Smooth muscle cell (in vitro differentiated cells): ENCODE data around the gene ALDH5A1. TPM values are rescaled to one million over a fixed set of nuclear protein-coding genes. Genes with fewer than 3 reads are reported as not detected.

Experiments
- DNase-seq: peaks from one replicate; lab custom pipeline; 2025; ENCODE audit not compliant: unreplicated experiment; lab: John Stamatoyannopoulos, UW
- H2AFZ ChIP-seq: fragments of 200-600 bp; sonication (generic); 2 replicates; pipeline ENCODE4 v1.6.0; 2016; ENCODE audit warnings: antibody characterized with exemption, low read depth, mild to moderate bottlenecking
- H3F3A ChIP-seq: fragments of 200-600 bp; sonication (generic); 2 replicates; pipeline ENCODE4 v1.6.0; 2017; ENCODE audit warnings: antibody characterized with exemption, low read depth
- H3K27ac ChIP-seq: fragments of 200-600 bp; sonication (generic); 2 replicates; pipeline ENCODE4 v1.5.1; 2016; ENCODE audit warnings: low read depth, mild to moderate bottlenecking
- H3K27me3 ChIP-seq: fragments of 200-600 bp; sonication (generic); 2 replicates; pipeline ENCODE4 v1.6.1; 2016; ENCODE audit warnings: low read depth, mild to moderate bottlenecking
- H3K36me3 ChIP-seq: fragments of 200-600 bp; sonication (generic); 2 replicates; pipeline ENCODE4 v1.5.1; 2016; ENCODE audit warnings: low read depth
- H3K4me1 ChIP-seq: fragments of 200-600 bp; sonication (generic); 2 replicates; pipeline ENCODE4 v1.5.1; 2016; ENCODE audit warnings: low read depth
- H3K4me2 ChIP-seq: fragments of 200-600 bp; sonication (generic); 2 replicates; pipeline ENCODE4 v1.6.0; 2016; ENCODE audit warnings: mild to moderate bottlenecking
- H3K4me3 ChIP-seq: fragments of 200-600 bp; sonication (generic); 2 replicates; pipeline ENCODE4 v1.5.1; 2016; ENCODE audit warnings: mild to moderate bottlenecking
- H3K79me2 ChIP-seq: fragments of 200-600 bp; sonication (generic); 2 replicates; pipeline ENCODE4 v1.6.0; 2016; ENCODE audit warnings: low read depth, mild to moderate bottlenecking
- H3K9ac ChIP-seq: fragments of 200-600 bp; sonication (generic); 2 replicates; pipeline ENCODE4 v1.6.0; 2016; ENCODE audit warnings: low read depth
- H3K9me3 ChIP-seq: fragments of 200-600 bp; sonication (generic); replicated peaks from 2 replicates; pipeline ENCODE4 v1.5.1; 2016; ENCODE audit warnings: low read depth
- H4K20me1 ChIP-seq: fragments of 200-600 bp; sonication (generic); 2 replicates; pipeline ENCODE4 v1.6.0; 2016; ENCODE audit warnings: low read depth
- WGBS: methylation state at CpG from one replicate; pipeline ENCODE4 v1.1.7; 2016; ENCODE audit warnings: low lambda C conversion rate; 5-methylcytosine and 5-hydroxymethylcytosine counted together
- polyA plus RNA-seq: library from polyadenylated mRNA; unstranded; fragments of >200 nt; fragmentation: Nextera tagmentation; extraction: Ambion mirVana; gene quantifications from 2 replicates; pipeline ENCODE4 v1.2.1, GENCODE V29; 2016
- total RNA-seq: library from RNA; depleted of rRNA; stranded (reverse); fragments of >200 nt; gene quantifications from 2 replicates; pipeline ENCODE4 v1.2.3, GENCODE V29; 2014
- TF ChIP-seq, protein P1 (sequence below): fragments of 200-600 bp; sonication (generic); IDR thresholded peaks from 2 replicates; pipeline ENCODE4 v1.5.1; 2017; ENCODE audit warnings: borderline replicate concordance, mild to moderate bottlenecking, antibody characterized with exemption; ENCODE audit not compliant: insufficient read depth, poor library complexity, severe bottlenecking

ALDH5A1 gene
- total and polyA plus RNA-seq, 2 experiments from 2014 or later, result 1.7 to 3.0 TPM

GRCh38 chr6:24478903-24479302, 15.9 kb upstream of the ALDH5A1 start:
- no peaks in the 10 kb centered on the region for H3K9me3 ChIP-seq
- H3K4me3 ChIP-seq, result no peak overlapping the region
- H2AFZ ChIP-seq, result no peak overlapping the region
- no peak overlapping the region for H3K4me2 ChIP-seq
- TF ChIP-seq, protein P1, sequence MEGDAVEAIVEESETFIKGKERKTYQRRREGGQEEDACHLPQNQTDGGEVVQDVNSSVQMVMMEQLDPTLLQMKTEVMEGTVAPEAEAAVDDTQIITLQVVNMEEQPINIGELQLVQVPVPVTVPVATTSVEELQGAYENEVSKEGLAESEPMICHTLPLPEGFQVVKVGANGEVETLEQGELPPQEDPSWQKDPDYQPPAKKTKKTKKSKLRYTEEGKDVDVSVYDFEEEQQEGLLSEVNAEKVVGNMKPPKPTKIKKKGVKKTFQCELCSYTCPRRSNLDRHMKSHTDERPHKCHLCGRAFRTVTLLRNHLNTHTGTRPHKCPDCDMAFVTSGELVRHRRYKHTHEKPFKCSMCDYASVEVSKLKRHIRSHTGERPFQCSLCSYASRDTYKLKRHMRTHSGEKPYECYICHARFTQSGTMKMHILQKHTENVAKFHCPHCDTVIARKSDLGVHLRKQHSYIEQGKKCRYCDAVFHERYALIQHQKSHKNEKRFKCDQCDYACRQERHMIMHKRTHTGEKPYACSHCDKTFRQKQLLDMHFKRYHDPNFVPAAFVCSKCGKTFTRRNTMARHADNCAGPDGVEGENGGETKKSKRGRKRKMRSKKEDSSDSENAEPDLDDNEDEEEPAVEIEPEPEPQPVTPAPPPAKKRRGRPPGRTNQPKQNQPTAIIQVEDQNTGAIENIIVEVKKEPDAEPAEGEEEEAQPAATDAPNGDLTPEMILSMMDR, result no peak
- no peak for DNase-seq
- 55% methylated on average over 4 of the region's 4 CpGs for WGBS
- no peak overlapping the region for H3K9ac ChIP-seq
- no peaks in the 10 kb centered on the region for H3K79me2 ChIP-seq
- H4K20me1 ChIP-seq, result no peaks in the 10 kb centered on the region
- H3K36me3 ChIP-seq, result no peaks in the 10 kb centered on the region
- H3K27ac ChIP-seq, result no peak overlapping the region
- no peaks in the 10 kb centered on the region for H3K4me1 ChIP-seq
- no peaks in the 10 kb centered on the region for H3K27me3 ChIP-seq
- H3F3A ChIP-seq, result no peaks in the 10 kb centered on the region

DNA sequence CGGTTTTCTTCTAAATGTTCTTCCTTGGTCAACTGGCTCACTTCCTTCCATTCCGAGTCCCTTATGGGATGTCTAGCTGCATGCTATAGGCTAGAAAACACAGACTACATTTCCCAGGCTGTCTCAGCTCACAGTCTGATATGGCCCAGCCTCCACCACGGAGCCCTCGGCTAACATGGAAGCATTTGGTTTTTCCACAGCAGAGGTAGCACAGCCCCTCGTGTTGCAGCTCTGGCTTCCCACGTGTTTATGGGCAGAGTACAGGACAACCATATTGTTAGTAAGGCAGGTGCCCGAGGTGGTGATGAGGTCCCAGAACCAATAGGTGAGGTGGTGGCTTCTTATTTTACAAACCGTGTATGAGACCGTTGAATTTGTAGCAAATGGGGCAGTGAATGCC, 14.1 kb upstream of the ALDH5A1 start:
- TF ChIP-seq, protein P1, result no peak
- WGBS, result 86% methylated on average over 9 of the region's 9 CpGs
- no peaks in the 10 kb centered on the region for H3K79me2 ChIP-seq
- no peaks in the 10 kb centered on the region for H4K20me1 ChIP-seq
- H3K4me2 ChIP-seq, result no peak overlapping the region
- no peaks in the 10 kb centered on the region for H3F3A ChIP-seq
- no peaks in the 10 kb centered on the region for H3K27me3 ChIP-seq
- H3K9ac ChIP-seq, result no peak overlapping the region
- no peaks in the 10 kb centered on the region for H3K36me3 ChIP-seq
- H3K9me3 ChIP-seq, result no peaks in the 10 kb centered on the region
- H3K4me3 ChIP-seq, result no peak overlapping the region
- H3K27ac ChIP-seq, result no peak overlapping the region
- no peak overlapping the region for H2AFZ ChIP-seq
- DNase-seq, result no peak
- no peaks in the 10 kb centered on the region for H3K4me1 ChIP-seq

DNA sequence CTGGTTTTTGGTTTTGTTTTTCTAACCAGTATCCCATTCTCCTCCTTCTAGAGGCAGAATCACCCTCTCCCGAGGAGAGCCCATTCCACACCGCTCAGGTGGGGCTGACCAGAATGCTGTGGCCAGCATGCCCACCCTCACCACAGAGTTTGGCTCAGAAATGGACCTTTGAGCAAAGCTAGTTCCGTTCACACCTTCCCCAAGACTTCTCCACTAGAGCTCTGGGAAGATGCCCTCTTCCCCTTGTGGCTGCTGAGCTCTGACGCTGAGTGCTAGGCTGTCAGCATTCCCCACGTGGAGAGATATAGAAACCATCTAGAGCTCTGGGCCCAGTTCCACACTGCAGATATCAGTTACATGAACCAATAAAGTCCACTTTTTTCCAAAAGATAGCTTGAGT, 13.3 kb upstream of the ALDH5A1 start:
- Histone ChIP-seq H2AFZ (no peak overlapping the region), H3K36me3 (no peaks in the 10 kb centered on the region), H3K27ac (no peak overlapping the region), H3K27me3 (no peaks in the 10 kb centered on the region), H3K79me2 (no peaks in the 10 kb centered on the region), H3K4me1 (no peaks in the 10 kb centered on the region), H3K4me2 (no peak overlapping the region), H3K9me3 (no peaks in the 10 kb centered on the region), H3F3A (no peaks in the 10 kb centered on the region), H3K9ac (no peak overlapping the region), H4K20me1 (no peaks in the 10 kb centered on the region), H3K4me3 (no peak overlapping the region)
- WGBS, result 85% methylated on average over 5 of the region's 5 CpGs
- no peak for DNase-seq
- TF ChIP-seq, protein P1, result no peak

DNA sequence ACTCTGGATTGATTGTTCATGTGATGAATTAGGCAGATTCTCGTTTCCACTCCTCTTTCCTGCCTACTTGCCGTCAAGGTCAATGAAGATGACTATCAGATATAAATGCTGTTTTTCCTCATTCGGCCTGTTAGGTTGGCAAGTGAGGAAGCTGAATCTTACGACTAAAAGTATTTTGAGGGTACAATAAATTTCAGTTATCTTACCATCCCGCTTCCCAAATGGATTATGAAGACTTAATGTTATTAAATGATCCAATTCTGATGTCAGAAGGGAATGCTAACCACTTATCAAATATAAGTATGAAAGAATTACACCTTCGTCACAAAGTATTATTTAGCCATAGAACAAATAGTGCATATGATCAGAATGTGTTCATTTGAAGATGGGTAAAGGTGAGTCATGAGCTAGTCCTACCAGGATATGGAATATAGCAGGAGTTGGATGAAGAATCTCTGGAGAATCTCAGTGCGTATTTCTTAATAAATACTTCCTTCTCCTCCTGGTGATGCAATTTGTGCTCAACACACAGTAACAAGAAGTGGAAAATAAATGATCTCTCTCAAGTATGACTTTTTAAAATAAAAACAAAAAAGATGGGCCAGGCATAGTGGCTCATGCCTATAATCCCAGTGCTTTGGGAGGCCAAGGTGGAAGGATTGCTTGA, 10.0 kb upstream of the ALDH5A1 start:
- Histone ChIP-seq H3K4me3 (no peak overlapping the region), H3F3A (no peaks in the 10 kb centered on the region), H3K4me2 (no peak overlapping the region), H4K20me1 (no peaks in the 10 kb centered on the region), H3K36me3 (no peaks in the 10 kb centered on the region), H3K9ac (no peak overlapping the region), H2AFZ (no peak overlapping the region), H3K79me2 (no peaks in the 10 kb centered on the region), H3K9me3 (no peaks in the 10 kb centered on the region), H3K27ac (no peak overlapping the region), H3K4me1 (no peaks in the 10 kb centered on the region), H3K27me3 (no peaks in the 10 kb centered on the region)
- 95% methylated on average over 7 of the region's 7 CpGs for WGBS
- DNase-seq, result no peak
- TF ChIP-seq, protein P1, result no peak
